Stimulated activated CD4-positive, alpha-beta T cell treated with anti-CD3 and anti-CD28 coated beads, TNF-alpha, amount 100 ng/mL, for 1 hour (primary cell): Measurements from ENCODE around the gene DPYSL3.

Source experiments
- DNase-seq, 3 donors: peaks; one replicate each; pipeline ENCODE4 v3.0.0-alpha.2; 2020; ENCODE audit warnings: low read depth in 3 of 3, low spot score in 1 of 3

DPYSL3 gene

GRCh38 chr5:147515269-147515668 lies 5.4 kb upstream of the DPYSL3 start:
- DNase-seq = no peak

DNA sequence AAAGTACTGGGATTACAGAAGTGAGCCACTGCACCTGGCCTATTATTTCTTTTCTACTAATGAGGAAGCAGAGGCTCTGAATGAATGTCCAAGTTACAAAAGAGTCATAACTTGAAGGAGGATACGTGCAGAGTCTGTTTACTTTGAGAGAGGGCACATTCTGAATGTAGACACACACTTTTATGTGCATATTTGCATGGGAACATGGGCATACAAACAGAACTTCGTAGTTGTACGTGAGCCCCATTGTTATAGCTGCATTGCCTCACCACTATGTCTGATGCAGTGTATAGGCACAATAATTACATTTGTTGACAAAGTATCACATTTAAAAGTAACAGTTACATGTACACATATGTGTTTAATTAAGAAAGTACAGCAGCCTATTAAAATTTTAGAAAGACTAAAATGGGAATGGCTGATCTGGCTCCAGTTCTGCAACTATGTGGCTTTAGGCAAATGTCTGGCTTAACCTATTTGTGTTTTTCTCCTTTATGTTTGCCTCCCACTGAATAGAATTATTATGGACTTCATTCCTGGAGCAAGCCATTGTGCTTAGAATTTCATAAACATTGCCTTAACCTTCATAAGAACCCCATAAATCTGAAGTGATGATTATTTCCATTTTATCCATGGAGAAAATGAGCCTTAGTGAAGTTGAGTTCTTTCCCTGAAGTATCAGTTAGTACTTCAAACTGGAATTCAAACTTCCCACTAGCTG lies 3.0 kb upstream of the DPYSL3 start:
- DNase-seq = no peak

DNA sequence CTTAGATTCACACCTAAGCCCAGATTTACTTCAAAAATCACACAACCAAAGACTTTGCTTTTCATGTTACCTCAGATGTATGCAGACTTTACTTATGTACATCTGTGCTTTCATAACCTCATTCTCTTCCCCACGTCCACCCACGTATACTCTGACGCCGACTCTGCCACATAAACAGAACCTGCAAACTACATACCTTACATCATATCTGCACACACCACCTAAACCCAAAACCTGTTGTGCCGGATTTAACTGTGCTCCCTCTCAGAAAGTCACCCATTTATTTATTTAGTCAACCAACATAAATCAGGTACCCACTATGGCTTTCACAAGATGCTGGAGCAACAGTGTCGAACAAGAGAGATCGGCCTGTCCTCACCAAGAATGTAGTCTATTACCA lies 1.0 kb upstream of the DPYSL3 start:
- no peak for DNase-seq

- no peak for DNase-seq
Measured at GRCh38 chr5:147509041-147509709, 693 bp downstream of the DPYSL3 start.

GRCh38 chr5:147508711-147509040 lies 1.2 kb downstream of the DPYSL3 start:
- no peak for DNase-seq

DNA sequence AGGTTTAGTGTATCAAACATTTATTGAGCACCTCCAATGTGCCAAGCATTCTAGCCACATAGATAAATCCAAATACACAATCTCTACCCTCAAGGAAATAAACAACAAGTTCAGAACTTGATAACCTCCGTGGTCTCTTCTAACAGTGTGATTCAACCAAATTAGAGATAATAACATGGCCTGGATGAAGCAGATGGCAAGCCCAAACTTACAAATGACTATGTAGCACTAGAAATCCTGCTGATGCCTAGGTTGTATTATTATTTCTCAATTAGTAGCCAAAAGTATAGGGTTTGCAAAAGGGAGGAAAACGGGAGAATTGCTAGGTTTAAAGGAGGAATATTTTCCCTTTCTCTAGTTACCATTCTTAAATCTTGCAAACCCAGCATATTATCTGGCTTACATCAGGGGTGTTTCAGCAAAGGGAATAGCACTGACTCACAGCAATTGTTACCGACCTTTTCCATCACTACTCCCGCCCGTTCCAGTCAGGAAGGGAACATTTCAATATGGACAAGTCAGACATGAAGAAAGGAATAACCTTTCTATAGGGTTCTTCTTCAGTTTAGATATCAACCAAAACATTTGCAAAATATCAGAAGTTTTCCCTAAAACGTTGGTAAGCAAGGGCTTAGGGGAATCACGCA lies 2.3 kb downstream of the DPYSL3 start:
- DNase-seq = no peak

DNA sequence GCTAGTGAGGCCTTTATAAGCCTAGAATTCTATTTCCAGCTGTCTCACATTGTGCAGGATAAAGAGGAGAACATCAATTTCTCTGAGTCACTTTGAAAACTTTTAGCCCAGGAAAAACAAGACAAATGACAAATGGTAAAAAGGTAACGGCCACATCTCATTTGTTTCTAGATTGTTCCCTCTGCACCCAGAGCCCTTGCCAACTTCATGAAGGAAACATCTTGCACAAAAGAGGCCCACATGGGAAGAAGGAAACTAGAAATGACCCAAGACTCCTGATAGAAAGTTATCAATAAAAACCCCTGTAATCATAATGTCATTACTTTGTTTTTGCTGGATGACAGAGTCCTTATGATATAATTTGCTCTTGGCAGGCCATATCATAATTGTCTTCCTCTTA lies 5.3 kb downstream of the DPYSL3 start:
- no peak for DNase-seq

DNA sequence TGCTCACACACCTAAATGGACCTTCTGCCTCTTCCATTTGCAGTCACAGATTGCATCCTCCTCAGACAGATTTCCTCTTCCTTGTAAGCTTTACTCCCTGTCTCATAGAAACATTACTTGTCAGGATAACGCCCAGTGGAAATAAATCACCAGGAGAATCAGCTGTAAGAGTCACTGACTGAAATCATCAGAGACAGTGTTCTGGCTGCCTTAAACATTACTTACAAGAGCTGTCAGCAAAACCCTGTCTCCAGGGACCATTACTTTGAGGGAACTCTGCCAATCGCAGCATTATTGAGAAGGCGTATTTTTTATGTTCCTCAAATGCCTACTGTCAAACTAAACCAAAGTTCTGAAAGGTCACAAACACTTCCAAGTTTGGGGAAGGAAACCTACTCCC lies 5.9 kb downstream of the DPYSL3 start:
- no peak for DNase-seq

GRCh38 chr5:147490989-147491388 lies 18.9 kb downstream of the DPYSL3 start:
- no peak for DNase-seq

DNA sequence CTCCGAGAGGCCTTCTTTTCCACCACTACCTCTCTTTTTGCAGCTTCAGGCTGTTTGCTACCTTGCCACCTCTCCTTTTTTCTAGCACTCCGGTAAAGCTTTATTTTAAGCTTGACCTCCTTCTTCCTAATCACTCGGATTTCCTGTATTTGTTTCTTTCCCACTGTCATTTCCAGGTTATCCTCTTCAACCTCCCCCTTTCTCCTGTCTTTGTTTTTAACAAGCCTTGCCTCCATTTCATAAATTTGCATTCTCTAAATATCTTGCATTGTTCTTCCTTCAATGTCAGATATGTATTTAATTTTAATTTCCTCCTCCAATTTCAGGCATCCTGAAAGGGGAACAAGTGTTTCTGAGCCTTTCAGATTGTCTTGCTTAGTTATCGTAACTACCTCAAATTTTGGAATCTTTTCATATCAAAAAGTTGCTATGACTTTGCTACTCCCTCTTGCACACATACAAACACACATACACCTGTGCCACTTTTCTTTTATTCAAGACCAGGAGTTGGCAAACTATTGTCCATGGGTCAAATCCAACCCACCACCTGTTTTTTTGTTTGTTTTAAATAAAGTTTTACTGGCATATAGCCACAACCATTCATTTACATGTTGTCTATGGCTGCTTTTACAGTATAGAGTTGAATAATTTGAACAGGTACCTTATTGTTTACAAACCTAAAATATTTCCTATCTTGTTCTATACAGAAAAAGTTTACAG lies 22.7 kb downstream of the DPYSL3 start:
- no peak for DNase-seq

DNA sequence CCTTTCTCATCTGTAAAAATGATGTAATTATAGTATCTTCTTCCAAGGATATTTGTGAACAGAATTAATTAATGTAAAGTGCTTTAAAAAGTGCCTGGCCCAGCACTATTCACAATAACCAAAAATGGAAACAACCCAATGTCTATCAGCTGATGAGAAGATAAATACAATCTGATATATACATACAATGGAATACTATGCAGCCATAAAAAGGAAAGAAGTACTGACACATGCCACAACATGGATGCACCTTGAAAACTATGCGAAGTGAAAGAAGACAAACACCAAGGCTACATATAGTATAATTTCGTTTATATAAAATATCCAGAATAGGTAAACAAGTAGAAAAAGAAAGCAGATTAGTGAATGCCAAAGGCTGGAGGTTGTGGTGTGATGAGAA lies 24.1 kb downstream of the DPYSL3 start:
- no peak for DNase-seq

DNA sequence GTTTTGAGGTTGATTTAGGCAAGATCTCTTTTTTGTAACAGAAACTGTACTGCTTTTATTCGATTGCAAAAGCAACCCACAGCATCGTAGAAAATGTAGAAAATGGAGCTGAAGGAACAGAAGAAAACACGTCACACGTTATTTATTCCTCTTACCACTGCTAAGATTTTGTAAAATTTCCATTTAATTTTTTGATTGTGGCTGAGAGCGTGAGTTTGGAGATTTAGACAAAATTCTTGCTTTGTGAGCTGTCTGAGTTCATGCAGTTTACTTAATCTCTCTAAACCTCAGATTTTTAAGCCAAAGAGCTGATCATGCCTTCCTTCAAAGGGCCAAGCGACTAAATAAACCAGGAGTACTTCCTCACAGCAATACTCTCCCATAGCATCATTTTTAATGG lies 24.8 kb downstream of the DPYSL3 start:
- DNase-seq = no peak

DNA sequence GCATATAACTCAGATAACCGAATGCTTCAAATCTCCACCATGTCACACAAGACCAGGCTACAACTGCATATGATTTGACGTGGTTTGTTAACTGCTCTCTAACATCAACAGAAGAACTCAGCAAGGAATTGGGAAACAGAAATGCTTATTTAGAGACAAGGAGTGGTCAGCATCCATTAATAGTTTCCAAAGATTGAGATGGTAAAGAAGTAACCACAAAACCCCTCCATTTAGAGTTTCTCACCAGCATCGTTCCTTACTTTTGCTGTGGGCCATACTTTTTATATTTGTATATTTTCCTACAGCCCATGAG lies 25.2 kb downstream of the DPYSL3 start:
- no peak for DNase-seq

DNA sequence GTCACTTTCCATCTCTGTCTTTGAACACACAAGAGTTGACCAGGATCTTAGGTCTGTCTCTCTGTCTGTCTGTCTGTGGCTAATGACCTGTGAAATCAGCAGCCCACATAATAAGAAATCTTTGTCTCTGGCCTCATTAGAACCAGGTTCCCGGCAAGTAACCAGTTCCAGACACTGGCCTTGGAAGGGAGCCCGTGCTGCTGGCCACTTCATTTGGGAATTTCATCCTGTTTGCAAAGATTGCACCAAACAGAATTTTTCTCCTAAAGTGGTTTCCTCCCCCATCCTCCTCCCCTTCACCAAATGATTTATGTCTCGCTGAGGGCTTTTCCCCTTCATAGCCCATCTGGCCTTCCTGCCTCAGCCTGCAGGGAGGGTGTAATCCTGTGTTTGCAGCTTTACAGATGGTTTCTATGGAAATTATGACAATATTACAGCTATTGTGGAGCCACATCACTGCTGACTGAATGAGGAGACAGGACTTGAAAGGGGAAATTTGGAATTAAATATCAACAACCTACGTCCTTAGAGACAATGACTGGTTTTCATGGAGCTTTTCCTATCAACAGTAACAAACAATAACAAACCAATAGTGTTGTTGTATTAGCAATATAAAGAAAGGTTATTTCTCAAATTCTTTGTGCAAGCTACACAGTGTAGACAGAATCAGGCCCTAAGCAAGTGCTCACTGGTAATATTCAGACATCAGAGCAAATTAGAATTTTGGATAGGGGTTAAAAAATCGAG lies 25.7 kb downstream of the DPYSL3 start:
- DNase-seq = no peak

DNA sequence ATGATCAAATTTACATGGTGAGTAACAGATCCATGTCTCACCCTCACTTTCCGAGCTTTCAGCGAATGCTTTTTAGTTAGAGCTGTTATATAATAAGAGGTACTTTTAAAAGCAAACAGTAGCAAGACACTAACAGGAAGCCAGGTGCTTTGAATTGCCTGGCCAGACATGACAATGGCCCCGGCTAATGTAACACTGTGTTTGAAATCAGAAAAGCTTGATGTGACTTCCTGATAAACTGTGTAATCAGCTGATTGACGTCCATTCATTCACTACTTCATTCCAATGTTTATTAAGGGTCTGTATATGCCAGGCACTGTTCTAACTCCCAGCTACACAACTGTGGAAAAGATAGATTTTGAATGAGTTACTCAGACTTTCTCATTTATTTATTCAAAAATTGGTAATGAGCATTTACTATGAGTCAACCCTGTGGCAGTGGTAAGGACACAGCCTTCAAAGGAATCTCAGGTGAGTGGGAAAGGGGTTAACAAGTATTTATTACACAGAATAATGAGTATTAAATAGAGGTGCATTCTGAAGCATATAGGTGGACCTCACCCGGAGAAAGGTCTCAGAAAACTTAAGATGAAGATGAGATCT lies 26.6 kb downstream of the DPYSL3 start:
- DNase-seq = no peak

DNA sequence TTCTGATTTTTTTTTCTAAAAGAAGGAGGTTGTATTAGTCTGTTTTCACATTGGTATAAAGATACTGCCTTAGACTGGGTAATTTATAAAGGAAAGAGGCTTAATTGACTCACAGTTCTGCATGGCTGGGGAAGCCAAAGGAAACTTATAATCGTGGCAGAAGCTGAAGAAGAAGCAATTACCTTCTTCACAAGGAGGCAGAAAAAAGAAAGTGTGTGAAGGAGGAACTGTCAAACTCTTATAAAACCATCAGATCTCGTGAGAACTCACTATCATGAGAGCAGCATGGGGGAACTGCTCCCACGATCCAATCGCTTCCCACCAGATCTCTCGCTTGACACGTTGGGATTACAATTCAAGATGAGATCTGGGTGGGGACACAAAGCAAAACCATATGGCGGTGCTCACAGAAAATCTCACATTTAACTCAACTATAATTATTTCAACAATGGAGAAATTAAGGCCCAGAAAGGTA lies 27.1 kb downstream of the DPYSL3 start:
- DNase-seq = no peak

DNA sequence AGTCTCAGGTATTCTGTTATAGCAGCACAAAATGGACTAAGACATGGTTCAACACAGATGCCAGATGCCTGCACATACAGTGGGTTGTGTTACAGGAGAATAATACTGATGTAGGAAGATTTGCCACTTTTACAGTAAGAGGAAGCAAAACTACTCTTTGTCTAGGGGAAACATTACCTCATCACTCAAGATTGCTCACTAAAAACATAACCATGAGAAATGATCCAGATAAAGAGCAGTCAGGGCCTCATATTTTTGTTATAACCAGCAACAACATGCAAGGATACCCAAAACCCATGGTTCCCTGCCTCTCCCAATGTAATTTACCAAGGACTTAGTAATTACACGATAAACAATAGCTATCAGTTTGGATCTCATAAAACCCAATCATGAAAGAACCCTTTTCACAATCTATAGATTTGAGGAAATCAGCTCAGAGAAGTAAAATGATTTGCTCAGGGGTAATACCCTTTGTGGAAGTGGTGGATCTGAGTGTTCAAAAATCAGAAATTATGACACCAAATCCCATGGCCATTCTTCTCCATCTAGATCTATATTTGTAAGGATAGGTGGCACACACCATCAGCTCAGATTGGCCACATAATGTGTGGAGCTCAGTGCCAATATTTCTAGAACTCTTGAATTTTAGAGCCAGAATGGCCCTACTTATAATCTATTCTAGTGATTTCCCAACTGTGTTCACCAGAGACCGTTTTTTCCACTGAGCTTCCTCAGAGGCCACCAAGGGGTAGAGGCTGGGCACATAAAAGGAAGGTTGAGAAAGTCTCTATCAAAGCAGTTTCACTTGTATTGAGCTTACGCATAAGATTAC lies 27.8 kb downstream of the DPYSL3 start:
- no peak for DNase-seq

- DNase-seq = no peak
Measured at GRCh38 chr5:147481376-147481775, 28.5 kb downstream of the DPYSL3 start.

- no peak for DNase-seq
Measured at GRCh38 chr5:147479949-147480348, 29.9 kb downstream of the DPYSL3 start.

DNA sequence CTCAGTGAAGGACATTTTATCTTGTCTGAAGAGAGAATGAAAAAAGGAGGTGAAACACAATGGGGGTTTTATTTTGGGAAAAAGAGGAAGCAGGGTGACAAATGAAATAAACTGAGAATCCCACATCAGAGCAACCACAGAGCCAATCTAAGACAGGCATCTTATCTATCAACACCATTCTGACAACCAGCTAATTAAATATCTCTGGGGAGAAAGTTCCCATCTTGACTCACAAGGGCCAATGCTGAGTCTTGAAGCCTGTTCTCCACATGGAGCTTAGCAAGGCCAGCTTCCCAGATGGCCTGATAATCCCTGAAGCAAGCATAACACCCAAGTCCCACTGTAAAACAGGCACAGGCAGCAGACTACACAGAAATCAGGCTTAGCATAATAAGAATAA lies 30.4 kb downstream of the DPYSL3 start:
- no peak for DNase-seq
